Karpas-422 (cell line): ENCODE data around the gene SNRPB2. TPM values are rescaled to one million over a fixed set of nuclear protein-coding genes. Genes with fewer than 3 reads are reported as not detected.

ENCODE experiments used
- DNase-seq: peaks from one replicate; pipeline ENCODE4 v3.0.0-alpha.2; 2015
- H2AFZ ChIP-seq: fragments of 200-600 bp; sonication (generic); 2 replicates; pipeline ENCODE4 v1.6.1; 2014; ENCODE audit warnings: antibody characterized with exemption, low read length, mixed read lengths
- H3K27ac ChIP-seq: fragments of 200-600 bp; sonication (generic); 2 replicates; pipeline ENCODE4 v1.5.1; 2014; ENCODE audit warnings: mild to moderate bottlenecking, low read length, moderate library complexity
- H3K27me3 ChIP-seq: fragments of 200-600 bp; sonication (generic); 2 replicates; pipeline ENCODE4 v1.6.1; 2014; ENCODE audit warnings: low read length, mixed read lengths
- H3K36me3 ChIP-seq: fragments of 200-600 bp; sonication (generic); 2 replicates; pipeline ENCODE4 v1.6.1; 2014; ENCODE audit warnings: low read length, mixed read lengths; ENCODE audit not compliant: insufficient read depth
- H3K4me1 ChIP-seq: fragments of 200-600 bp; sonication (generic); 2 replicates; pipeline ENCODE4 v1.6.1; 2014; ENCODE audit warnings: mild to moderate bottlenecking, low read length, mixed read lengths
- H3K4me2 ChIP-seq: fragments of 200-600 bp; sonication (generic); 2 replicates; pipeline ENCODE4 v1.6.1; 2014; ENCODE audit warnings: low read length, low read depth, mild to moderate bottlenecking; ENCODE audit not compliant: poor library complexity, severe bottlenecking
- H3K4me3 ChIP-seq: fragments of 200-600 bp; sonication (generic); 2 replicates; pipeline ENCODE4 v1.5.1; 2014; ENCODE audit warnings: mild to moderate bottlenecking, antibody characterized with exemption, low read length, mixed read lengths
- H3K79me2 ChIP-seq: fragments of 200-600 bp; sonication (generic); 2 replicates; pipeline ENCODE4 v1.6.1; 2014; ENCODE audit warnings: mild to moderate bottlenecking, low read length, mixed read lengths
- H3K9ac ChIP-seq: fragments of 200-600 bp; sonication (generic); 2 replicates; pipeline ENCODE4 v1.6.0; 2014; ENCODE audit warnings: low read length
- H3K9me2 ChIP-seq: fragments of 200-600 bp; sonication (generic), shearing (Covaris generic); replicated peaks from 2 replicates; pipeline ENCODE4 v1.6.0; 2014; ENCODE audit warnings: mild to moderate bottlenecking, low read length, moderate library complexity; ENCODE audit not compliant: insufficient read depth
- H3K9me3 ChIP-seq: fragments of 300-700, 200-600 bp; sonication (generic); 2 replicates; pipeline ENCODE4 v1.6.1; 2014; ENCODE audit warnings: low read length, mixed read lengths
- H4K20me1 ChIP-seq: fragments of 200-600 bp; sonication (generic); 2 replicates; pipeline ENCODE4 v1.6.1; 2014; ENCODE audit warnings: mild to moderate bottlenecking, antibody characterized with exemption, low read length, low read depth; ENCODE audit not compliant: insufficient read depth
- total RNA-seq: library from RNA; depleted of rRNA; stranded (reverse); fragments of >200 nt; shearing (Covaris generic); gene quantifications from 2 replicates; pipeline ENCODE4 v1.2.3, GENCODE V29; 2014; ENCODE audit warnings: low replicate concordance

SNRPB2 gene
- total RNA-seq, 1 experiment from 2014 or later: 94.6 TPM

GRCh38 chr20:16695628-16696027 is 34.2 kb upstream of the SNRPB2 start:
- no peaks in the 10 kb centered on the region for H3K9me2 ChIP-seq
- H3K27me3 ChIP-seq: no peaks in the 10 kb centered on the region
- DNase-seq: no peak
- no peak overlapping the region for H3K9ac ChIP-seq
- H2AFZ ChIP-seq: no peak overlapping the region
- no peak overlapping the region for H3K4me2 ChIP-seq
- H3K4me1 ChIP-seq: no peaks in the 10 kb centered on the region
- no peak overlapping the region for H3K27ac ChIP-seq
- no peaks in the 10 kb centered on the region for H3K79me2 ChIP-seq
- no peaks in the 10 kb centered on the region for H4K20me1 ChIP-seq
- no peak overlapping the region for H3K4me3 ChIP-seq
- no peaks in the 10 kb centered on the region for H3K9me3 ChIP-seq
- H3K36me3 ChIP-seq: no peaks in the 10 kb centered on the region

GRCh38 chr20:16699293-16699692 is 30.5 kb upstream of the SNRPB2 start:
- Histone ChIP-seq H3K4me2 (no peak overlapping the region), H3K36me3 (no peaks in the 10 kb centered on the region), H3K9me2 (no peaks in the 10 kb centered on the region), H3K4me1 (no peaks in the 10 kb centered on the region), H3K27ac (no peak overlapping the region), H3K4me3 (no peak overlapping the region), H4K20me1 (no peaks in the 10 kb centered on the region), H3K27me3 (no peaks in the 10 kb centered on the region), H3K9me3 (no peaks in the 10 kb centered on the region), H3K9ac (no peak overlapping the region), H2AFZ (no peak overlapping the region), H3K79me2 (no peaks in the 10 kb centered on the region)
- DNase-seq: no peak

- Histone ChIP-seq H3K79me2 (no peaks in the 10 kb centered on the region), H3K4me1 (no peaks in the 10 kb centered on the region), H4K20me1 (no peaks in the 10 kb centered on the region), H2AFZ (no peak overlapping the region), H3K9me2 (no peaks in the 10 kb centered on the region), H3K27ac (no peak overlapping the region), H3K36me3 (no peaks in the 10 kb centered on the region), H3K4me3 (no peak overlapping the region), H3K4me2 (no peak overlapping the region), H3K9me3 (no peaks in the 10 kb centered on the region; the same call in 1 of the 2 replicates), H3K27me3 (no peaks in the 10 kb centered on the region), H3K9ac (no peak overlapping the region)
- peak; percentile 79 for DNase-seq
These were observed 28.5 kb upstream of the SNRPB2 start for GRCh38 chr20:16701296-16701695.

- no peak overlapping the region for H3K27ac ChIP-seq
- no peak overlapping the region for H3K4me3 ChIP-seq
- H3K79me2 ChIP-seq: no peaks in the 10 kb centered on the region
- H3K9ac ChIP-seq: no peak overlapping the region
- H3K9me3 ChIP-seq: no peaks in the 10 kb centered on the region; the same call in 1 of the 2 replicates
- no peaks in the 10 kb centered on the region for H3K9me2 ChIP-seq
- DNase-seq: no peak
- no peak overlapping the region for H3K4me2 ChIP-seq
- H4K20me1 ChIP-seq: no peaks in the 10 kb centered on the region
- H3K4me1 ChIP-seq: peaks cover 10% of the 10 kb centered on the region
- no peak overlapping the region for H2AFZ ChIP-seq
- H3K36me3 ChIP-seq: no peaks in the 10 kb centered on the region
- H3K27me3 ChIP-seq: no peaks in the 10 kb centered on the region
These were observed 26.3 kb upstream of the SNRPB2 start for GRCh38 chr20:16703570-16703969.

GRCh38 chr20:16707674-16708073 is 22.2 kb upstream of the SNRPB2 start:
- Histone ChIP-seq H3K4me1 (peaks cover 49% of the 10 kb centered on the region), H3K27me3 (no peaks in the 10 kb centered on the region), H3K9me2 (no peaks in the 10 kb centered on the region), H3K79me2 (no peaks in the 10 kb centered on the region), H3K4me2 (no peak overlapping the region), H3K36me3 (no peaks in the 10 kb centered on the region), H3K4me3 (no peak overlapping the region), H2AFZ (no peak overlapping the region), H3K9ac (no peak overlapping the region), H4K20me1 (no peaks in the 10 kb centered on the region), H3K9me3 (no peaks in the 10 kb centered on the region; the same call in 1 of the 2 replicates), H3K27ac (no peak overlapping the region)
- peak; percentile 59 for DNase-seq

GRCh38 chr20:16708602-16709001 is 21.2 kb upstream of the SNRPB2 start:
- no peak overlapping the region for H3K4me3 ChIP-seq

GRCh38 chr20:16709017-16709416 is 20.8 kb upstream of the SNRPB2 start:
- H4K20me1 ChIP-seq: no peaks in the 10 kb centered on the region
- no peak overlapping the region for H3K27ac ChIP-seq
- H3K79me2 ChIP-seq: no peaks in the 10 kb centered on the region
- H3K4me2 ChIP-seq: peak overlapping the region; percentile 15
- no peak overlapping the region for H3K4me3 ChIP-seq
- no peaks in the 10 kb centered on the region for H3K9me2 ChIP-seq
- peaks cover 49% of the 10 kb centered on the region for H3K4me1 ChIP-seq
- no peaks in the 10 kb centered on the region for H3K27me3 ChIP-seq
- no peaks in the 10 kb centered on the region for H3K36me3 ChIP-seq
- H3K9me3 ChIP-seq: no peaks in the 10 kb centered on the region; the same call in 1 of the 2 replicates
- no peak overlapping the region for H2AFZ ChIP-seq
- DNase-seq: no peak
- H3K9ac ChIP-seq: no peak overlapping the region

More at GRCh38 chr20:16708602-16709001, 21.2 kb upstream of the SNRPB2 start:
- no peaks in the 10 kb centered on the region for H3K36me3 ChIP-seq
- DNase-seq: no peak
- no peaks in the 10 kb centered on the region; the same call in 1 of the 2 replicates for H3K9me3 ChIP-seq
- no peaks in the 10 kb centered on the region for H3K27me3 ChIP-seq
- peak overlapping the region; percentile 15 for H3K4me2 ChIP-seq
- H2AFZ ChIP-seq: no peak overlapping the region
- H3K79me2 ChIP-seq: no peaks in the 10 kb centered on the region
- H3K9ac ChIP-seq: no peak overlapping the region
- H3K4me1 ChIP-seq: peaks cover 49% of the 10 kb centered on the region
- H3K9me2 ChIP-seq: no peaks in the 10 kb centered on the region
- no peaks in the 10 kb centered on the region for H4K20me1 ChIP-seq
- H3K27ac ChIP-seq: no peak overlapping the region

GRCh38 chr20:16710781-16711180 is 19.0 kb upstream of the SNRPB2 start:
- Histone ChIP-seq H3K27me3 (no peaks in the 10 kb centered on the region), H3K4me2 (peak overlapping the region; percentile 44), H3K4me1 (peaks cover 49% of the 10 kb centered on the region), H3K27ac (peak overlapping the region; percentile 44), H2AFZ (no peak overlapping the region), H3K79me2 (no peaks in the 10 kb centered on the region), H3K36me3 (no peaks in the 10 kb centered on the region), H3K9me2 (no peaks in the 10 kb centered on the region), H4K20me1 (no peaks in the 10 kb centered on the region), H3K9ac (peak overlapping the region; percentile 12; the same call in 1 of the 2 replicates), H3K9me3 (no peaks in the 10 kb centered on the region; the same call in 1 of the 2 replicates), H3K4me3 (peak overlapping the region; percentile 14; the same call in 1 of the 2 replicates)
- DNase-seq: peak; percentile 79
